Activated CD4-positive, alpha-beta T cell treated with anti-CD3 and anti-CD28 coated beads, Interleukin-2, Interleukin-6, amounts not matched to agents 100 ng/mL and 50 ng/mL, durations not matched to agents 16 hours and 8 hours (primary cell): ENCODE results near the gene CHMP4B.

Experiments used
- DNase-seq: peaks from one replicate; pipeline ENCODE4 v3.0.0-alpha.2; 2020

Gene CHMP4B

DNA sequence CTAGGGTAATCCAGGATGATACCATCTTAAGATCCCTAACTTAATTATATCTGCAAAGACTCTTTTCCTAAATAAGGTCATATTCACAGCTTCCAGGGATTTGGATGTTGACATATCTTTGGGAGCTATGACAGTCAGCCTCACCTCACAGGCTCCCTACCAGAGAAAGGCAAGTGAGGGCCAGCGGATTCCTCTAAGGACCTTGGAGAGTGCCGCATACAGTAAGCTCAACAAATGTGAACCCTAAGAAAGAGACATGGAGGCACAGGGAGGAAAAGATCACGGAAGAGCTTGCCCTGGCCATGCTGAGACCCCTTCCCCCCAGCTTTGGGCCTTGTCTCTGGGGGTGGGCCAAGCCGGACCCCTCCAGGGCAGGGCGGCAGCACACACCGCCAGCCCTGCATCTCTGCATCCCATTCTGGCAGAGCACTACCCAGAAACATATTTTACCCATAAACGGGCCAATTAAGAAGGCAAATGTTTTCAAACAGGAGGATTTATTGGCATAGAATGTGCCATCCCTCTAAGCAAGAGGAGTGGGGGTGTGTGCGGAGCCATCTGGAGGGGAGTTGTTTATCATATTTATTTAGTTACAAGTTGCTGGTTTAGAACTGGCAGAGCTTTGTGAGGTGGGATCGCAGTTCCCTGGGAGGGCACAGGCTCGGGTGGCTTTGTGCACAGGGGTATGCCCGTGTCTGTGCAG lies 55.4 kb downstream of the CHMP4B start:
- no peak for DNase-seq

- DNase-seq: no peak
Observed at GRCh38 chr20:33868042-33868441, 56.9 kb downstream of the CHMP4B start.

GRCh38 chr20:33868595-33868994 lies 57.4 kb downstream of the CHMP4B start:
- no peak for DNase-seq

DNA sequence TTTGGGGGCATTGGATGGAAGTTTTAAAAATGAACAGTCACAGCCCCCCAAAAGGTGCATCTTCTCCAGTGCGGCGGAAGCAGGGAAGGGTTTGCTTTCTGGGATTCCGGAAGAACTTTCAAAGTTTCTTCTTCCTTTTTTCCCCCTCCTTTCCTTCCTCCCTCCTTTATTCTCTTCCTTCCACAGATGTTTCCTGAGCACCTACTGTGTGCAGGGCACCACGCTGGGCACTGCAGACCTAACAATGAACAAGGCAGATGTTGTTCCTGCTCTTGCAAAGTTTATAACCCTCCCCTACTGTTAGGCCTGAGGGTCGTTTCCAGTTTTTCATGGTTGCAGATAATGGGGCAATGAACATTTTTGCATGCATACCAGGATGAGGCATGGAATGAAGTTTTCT lies 58.1 kb downstream of the CHMP4B start:
- no peak for DNase-seq

DNA sequence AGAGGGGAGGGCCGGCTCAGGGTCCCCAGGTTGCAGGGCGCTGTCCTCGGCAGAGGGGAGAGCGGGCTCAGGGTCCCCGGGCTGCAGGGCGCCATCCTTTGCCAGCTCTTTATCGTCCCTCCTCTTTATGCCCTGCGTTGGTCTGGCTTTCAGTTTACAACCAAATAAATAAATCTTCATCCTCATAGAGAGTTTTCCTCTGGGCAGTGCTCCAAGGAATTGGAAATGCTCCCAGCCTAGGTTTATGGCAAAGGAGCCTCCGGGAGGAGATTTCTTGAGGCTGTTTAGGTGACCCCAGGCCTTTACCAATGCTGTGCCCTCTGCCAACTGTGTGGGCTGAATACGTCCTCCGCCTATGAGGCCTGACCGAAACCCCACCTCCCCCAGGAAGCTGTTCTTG lies 60.2 kb downstream of the CHMP4B start:
- DNase-seq: no peak

DNA sequence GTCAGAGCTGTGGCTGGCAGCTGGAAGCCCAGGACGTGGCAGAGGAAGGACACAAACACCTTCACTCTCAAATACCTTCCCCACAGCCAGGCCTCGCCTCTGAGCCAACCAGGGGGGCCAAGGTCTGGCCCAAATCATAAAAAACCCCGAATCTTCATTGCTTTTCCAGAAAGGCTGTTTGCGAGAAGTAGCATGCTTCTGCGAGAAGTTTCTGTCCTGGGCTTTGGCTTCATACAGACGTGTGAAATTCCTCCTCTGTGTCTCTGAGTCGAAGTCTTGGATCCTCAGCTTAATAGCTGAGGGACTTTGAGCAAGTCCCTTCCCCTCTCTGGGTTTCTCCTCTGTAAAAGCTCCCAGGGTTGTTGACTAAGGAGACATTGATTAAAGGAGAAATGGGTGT lies 63.0 kb downstream of the CHMP4B start:
- no peak for DNase-seq

DNA sequence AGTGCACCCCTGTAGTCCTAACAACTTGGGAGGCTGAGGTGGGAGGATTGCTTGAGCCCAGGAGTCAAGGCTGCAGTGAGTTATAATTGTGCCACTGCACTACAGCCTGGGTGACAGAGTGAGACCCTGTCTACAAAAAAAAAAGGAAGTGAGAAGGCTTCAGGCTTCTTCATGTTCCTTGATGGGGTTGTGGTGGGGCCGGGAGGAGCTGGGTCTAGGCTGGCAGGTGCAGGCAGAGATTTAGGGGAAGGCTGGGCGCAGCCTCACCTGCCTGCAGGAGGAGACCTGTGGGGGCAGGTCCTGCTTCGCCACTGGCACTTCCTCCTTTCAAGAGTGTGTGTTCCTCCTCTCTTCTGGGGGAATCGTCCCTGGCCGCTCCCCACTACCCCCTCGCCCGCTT lies 63.9 kb downstream of the CHMP4B start:
- no peak for DNase-seq

- DNase-seq: no peak
Observed at GRCh38 chr20:33875534-33876026, 64.4 kb downstream of the CHMP4B start.

DNA sequence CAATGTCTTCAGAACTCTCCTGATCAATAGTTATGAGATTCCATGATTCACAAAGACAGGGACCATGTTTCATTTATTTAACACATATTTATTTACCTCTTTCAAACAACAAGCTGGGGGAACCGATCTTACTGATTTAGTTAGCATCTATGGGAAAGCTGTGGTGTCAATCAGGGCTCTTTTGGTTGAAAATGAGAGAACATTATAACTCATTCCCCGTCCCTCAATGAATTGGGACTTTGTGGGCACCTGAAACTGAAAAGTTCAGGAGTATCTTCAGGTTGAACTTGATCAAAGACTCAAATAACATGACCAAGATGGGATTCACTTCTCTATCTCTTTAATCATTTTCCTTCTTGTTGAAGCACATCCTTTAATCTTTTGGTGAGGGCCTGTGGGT lies 67.4 kb downstream of the CHMP4B start:
- DNase-seq: no peak

- DNase-seq: no peak
Observed at GRCh38 chr20:33880396-33880795, 69.2 kb downstream of the CHMP4B start.

DNA sequence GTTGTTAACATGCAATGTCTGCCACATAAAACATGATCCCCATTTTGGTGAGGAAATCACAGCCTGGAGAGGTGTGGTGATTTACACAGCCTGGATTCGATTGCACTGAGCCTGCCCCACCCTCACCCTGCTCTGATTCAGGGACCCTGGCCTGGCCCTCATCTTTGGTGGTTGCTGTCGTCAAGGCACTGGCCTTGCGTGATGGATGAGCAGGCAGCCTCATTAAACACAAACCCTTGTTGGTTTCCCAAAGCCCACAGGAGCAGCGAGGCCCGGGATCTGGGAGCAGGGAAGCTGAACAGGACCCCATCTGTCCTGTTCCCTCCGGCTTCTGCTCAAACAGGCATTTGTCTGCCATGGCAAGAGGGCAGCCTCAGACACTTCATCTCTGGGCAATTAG lies 70.8 kb downstream of the CHMP4B start:
- no peak for DNase-seq

DNA sequence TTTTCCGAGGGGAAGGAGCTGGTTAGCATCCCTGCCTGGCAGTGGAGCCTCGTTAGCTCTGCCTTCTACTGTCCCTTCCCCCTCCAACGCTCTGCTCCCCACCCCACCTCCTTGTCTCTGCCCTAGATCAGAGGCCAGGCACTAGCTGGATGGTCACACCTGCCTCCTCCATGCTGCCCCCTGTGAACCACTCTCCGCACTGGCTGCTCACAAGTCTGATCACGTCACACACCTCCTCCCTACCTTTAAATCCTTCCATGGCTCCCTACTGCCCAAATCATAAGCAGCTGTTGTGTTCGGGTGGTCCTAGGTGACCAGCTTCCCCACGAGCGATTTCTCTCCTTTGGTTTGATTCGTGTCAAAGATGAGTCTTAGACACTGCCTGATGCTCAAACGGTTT lies 71.3 kb downstream of the CHMP4B start:
- no peak for DNase-seq

DNA sequence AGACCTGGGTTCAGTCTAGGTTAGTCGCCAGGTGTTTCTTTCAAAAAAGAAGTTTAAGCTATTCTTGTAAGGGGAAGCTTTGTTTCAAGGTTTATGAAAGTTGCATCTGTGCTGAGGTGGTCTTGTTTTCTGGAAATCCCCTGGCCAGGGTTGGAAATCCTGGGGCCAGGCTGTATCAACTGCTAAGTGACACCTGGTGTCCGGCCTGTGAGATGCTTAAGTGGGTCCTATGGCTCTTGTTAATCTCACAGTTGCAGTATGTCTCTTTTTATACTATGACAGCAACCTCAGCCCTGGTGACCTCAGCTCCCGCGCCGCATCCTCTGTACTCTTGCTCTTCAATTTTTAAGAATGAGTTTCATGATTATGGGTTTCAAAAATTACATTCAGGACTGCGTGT lies 72.0 kb downstream of the CHMP4B start:
- DNase-seq: no peak

- no peak for DNase-seq
Observed at GRCh38 chr20:33884633-33885032, 73.5 kb downstream of the CHMP4B start.

DNA sequence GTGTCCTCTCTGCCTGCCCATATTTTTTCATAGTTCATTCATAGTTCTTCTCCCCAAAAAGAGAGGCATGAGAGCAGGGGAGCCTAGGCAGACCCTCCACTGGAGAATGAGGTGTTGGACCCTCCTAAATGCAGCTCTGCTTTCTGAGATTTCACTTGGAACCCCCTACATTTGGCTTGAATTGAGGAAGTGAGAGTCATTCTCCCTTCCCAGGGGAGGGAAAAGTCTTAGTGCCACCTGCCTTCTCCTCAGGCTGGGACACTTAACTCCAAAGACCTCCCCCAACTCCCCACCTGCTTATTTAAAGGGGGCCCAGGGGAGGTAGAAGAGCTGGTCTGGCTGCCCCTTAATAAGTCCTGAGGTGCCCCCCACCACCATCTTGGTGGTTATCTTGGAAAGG lies 78.2 kb downstream of the CHMP4B start:
- DNase-seq: no peak

DNA sequence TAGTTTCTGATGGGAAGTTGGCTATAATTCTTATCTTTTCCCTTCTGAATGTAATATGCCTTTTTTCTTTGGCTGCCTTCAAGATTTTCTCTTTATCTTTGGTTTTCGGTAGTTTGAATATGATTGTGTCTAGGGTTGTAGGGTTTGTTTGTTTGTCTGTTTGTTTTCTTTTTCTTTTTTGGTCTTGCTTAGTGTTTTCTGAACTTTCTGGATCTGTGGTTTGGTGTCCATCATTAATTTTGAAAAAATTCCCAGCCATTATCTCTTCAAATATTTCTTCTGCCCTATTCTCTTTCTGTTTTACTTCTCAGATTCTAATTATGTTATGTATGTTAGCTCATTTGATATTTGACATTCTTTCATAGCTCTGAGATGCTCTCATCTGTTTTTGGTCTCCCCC lies 79.4 kb downstream of the CHMP4B start:
- no peak for DNase-seq

DNA sequence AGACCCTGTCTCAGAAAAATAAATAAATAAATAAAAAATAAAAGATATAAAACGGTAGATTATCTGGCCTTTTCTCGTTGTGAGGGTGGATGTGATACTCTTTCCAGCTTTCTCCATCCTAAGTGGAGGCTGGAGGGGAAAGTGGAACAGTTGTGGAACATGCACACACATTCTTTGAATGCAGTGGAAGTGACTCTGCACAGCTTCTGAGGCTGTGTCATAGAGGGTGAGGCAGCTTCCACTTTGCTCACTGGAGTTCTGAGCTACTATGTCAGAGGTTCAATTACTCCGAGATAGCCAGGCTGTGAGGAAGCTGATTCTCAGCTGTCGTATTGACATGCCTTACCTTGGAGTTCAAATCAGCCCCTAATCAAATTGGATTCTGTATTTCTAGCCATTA lies 82.2 kb downstream of the CHMP4B start:
- DNase-seq: no peak

- no peak for DNase-seq
Observed at GRCh38 chr20:33894798-33895197, 83.7 kb downstream of the CHMP4B start.

- no peak for DNase-seq
Observed at GRCh38 chr20:33896509-33896908, 85.4 kb downstream of the CHMP4B start.

DNA sequence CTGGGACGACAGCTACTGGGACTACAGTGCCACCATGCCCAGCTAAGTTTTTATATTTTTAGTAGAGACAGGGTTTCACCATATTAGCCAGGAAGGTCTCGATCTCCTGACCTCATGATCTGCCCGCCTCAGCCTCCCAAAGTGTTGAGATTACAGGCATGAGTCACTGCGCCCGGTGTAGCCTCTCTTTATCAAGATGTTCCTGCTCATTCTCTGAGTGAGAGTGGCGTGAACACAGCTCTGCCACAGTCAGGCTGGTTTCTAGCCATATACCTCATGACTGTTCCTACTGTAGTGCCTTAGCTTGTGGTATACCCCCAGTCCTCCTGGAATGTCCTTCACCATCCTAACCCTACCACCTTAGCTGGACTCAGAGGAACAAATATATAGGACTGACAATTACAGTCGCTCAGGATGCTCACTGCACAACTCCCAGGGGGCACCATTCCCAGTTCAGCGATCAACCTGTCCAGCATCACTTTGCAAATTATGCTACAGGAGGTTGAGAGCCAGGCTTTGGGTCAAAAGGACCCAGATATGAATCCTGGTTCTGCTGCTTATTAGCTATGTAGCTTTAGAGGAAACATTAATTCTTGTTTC lies 86.3 kb downstream of the CHMP4B start:
- DNase-seq: peak; percentile 27

GRCh38 chr20:33899106-33899505 lies 88.0 kb downstream of the CHMP4B start:
- no peak for DNase-seq

DNA sequence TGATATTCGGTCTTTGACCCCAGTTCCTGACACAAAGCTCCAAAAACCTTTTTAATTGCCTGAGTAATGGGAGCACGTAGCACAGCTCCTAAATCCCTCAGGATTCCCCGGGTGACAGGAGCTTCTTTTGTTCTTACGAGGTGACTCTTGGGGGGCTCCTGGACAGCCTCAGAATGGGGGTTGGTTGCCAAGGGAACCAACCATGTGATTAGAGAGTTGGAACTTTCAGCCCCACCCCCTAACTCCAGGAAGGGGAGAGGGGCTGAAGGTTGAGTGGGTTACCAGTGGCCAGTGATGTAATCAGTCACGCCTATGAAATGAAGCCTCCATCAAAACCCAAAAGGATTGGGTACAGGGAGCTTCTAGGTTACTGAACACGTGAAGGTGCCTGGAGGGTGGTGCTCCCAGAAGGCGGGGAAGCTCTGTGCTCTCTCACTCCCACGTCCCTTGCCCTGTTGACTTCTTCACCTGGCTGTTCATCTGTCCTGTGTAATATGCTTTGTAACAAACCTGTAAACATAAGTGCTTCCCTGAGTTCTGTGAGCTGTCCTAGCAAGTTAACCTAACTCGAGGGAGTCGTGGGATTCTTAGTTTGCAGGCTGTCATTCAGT lies 89.5 kb downstream of the CHMP4B start:
- DNase-seq: no peak

GRCh38 chr20:33901132-33901523 lies 90.0 kb downstream of the CHMP4B start:
- DNase-seq: no peak

DNA sequence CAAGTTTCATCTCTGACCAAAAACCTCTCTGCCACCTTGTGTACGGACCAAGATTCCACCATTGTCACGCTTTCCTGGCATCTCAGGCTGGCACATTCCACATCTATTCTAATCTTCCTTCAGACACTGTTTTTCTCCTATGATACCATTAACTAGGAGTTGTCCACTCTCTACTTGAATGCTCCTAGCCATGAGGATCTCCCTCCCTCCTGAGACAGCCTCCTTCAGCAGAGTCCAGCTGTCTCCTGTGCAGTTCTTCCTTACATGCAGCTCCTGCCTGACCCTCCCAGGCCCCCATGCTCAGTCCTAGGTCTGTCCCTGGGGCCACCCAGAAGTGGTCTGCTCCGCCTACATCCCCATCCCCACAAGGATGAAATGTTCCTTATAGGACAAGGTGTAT lies 90.9 kb downstream of the CHMP4B start:
- no peak for DNase-seq
